ENCODE measurements around the gene FOXF1.

FOXF1 gene

DNA sequence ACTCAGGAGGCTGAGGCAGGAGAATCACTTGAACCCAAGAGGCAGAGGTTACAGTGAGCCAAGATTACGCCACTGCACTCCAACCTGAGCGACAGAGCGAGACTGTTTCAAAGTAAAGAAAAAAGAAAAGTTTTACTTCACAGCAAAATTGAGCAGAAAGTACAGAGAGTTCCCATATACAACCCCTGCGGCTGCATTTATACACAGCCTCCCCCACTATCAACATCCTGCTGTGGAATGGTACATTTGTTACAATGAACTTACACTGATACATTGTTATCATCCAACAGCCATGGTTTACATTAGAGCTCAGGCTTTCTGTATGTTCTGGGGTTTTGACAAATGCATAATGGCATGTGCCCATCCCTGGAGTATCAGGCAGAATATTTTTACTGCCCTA, 47.3 kb downstream of the FOXF1 start:
- no peak for DNase-seq (ENCODE audit: low read depth)
- no peak for TF ChIP-seq CTCF (IDR thresholded peaks at IDR 0.05; ENCODE audit: insufficient read depth, low read depth, low read length, missing control alignments)
- H3K4me3 ChIP-seq (ENCODE audit: low read depth, low read length), result no peak overlapping the region

DNA sequence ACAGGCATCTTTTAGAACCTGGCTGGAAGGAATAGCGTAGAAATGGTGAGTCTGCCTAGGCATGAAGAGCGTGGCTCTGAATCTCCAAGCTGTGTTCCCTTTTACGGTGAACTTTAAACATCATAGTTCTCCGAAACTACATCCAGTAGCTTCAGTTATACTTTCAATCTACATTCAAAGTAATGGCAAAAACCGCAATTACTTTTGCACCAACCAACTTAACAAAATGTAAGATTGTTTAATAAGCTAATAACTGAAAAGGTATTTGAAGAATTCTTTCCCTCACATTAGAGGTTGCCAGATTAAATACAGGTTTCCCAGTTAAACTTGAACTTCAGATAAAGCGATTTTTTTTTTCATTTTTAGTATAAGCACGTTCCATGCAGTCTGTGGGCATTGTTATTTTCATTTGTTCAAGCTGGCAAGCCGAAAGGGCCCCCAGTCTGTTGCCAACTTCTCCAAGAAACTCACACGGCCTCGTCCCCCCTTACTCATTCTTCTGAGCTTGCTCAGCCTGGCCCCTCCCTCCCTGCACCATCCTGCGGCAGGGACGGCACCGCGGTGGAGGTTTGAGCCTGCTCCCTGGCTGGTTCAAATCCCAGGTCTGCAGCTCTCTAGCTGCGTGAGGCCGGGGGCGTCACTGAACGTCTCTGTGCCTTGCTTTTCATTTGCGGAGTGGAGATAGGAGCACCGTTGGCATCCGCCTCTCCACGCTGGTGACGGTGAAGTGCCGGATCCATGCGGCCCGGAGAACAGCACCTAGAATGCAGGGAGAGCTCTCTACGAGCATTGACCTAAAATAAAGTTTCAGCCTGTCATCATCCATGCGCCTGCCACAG, 48.2 kb downstream of the FOXF1 start:
- DNase-seq (ENCODE audit: low read depth), result no peak
- H3K4me3 ChIP-seq (ENCODE audit: low read depth, low read length), result no peak overlapping the region
- no peak for TF ChIP-seq CTCF (IDR thresholded peaks at IDR 0.05; ENCODE audit: insufficient read depth, low read depth, low read length, missing control alignments)

DNA sequence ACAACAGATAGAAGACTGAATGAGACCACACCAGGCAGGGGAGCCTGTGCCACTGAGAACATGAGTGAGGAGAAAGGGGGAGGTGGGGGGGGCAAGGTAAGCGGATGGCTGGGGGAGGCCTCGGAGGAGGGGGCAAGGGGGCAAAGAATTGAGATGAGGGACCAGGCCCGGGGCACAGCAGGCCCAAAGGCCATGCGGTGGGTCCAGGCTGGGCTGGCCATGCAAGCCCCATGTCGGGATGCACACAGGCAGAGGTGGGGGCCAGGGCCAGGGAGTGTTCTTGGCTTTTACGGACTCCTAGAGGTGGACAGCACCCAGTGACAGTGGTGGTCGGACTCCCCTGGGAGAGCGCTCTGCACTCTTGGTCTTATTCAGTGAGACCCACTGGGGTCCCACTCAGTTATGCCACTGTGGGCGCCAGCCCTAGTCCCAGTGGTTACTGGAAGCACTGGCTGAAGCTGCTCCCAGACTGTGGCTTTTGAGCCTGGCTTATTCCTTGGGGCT, 49.5 kb downstream of the FOXF1 start:
- TF ChIP-seq CTCF (IDR thresholded peaks at IDR 0.05; ENCODE audit: insufficient read depth, low read depth, low read length, missing control alignments), result no peak
- DNase-seq (ENCODE audit: low read depth), result no peak
- no peak overlapping the region for H3K4me3 ChIP-seq (ENCODE audit: low read depth, low read length)

GRCh38 chr16:86562356-86562755, 52.0 kb downstream of the FOXF1 start:
- no peak for DNase-seq (ENCODE audit: low read depth)
- TF ChIP-seq CTCF (IDR thresholded peaks at IDR 0.05; ENCODE audit: insufficient read depth, low read depth, low read length, missing control alignments), result no peak
- H3K4me3 ChIP-seq (ENCODE audit: low read depth, low read length), result no peak overlapping the region

GRCh38 chr16:86563469-86564345, 53.4 kb downstream of the FOXF1 start:
- peak; percentile 90 for DNase-seq (ENCODE audit: low read depth)
- no peak overlapping the region for H3K4me3 ChIP-seq (ENCODE audit: low read depth, low read length)
- TF ChIP-seq CTCF (IDR thresholded peaks at IDR 0.05; ENCODE audit: insufficient read depth, low read depth, low read length, missing control alignments), result peak; percentile 100
